ENCODE results near the gene P3H3. TPM values are rescaled to one million over a fixed set of nuclear protein-coding genes. Genes with fewer than 3 reads are reported as not detected.

P3H3 gene
- total RNA-seq, 2 experiments from 2014 or later, result 0.18 to 0.68 TPM

DNA sequence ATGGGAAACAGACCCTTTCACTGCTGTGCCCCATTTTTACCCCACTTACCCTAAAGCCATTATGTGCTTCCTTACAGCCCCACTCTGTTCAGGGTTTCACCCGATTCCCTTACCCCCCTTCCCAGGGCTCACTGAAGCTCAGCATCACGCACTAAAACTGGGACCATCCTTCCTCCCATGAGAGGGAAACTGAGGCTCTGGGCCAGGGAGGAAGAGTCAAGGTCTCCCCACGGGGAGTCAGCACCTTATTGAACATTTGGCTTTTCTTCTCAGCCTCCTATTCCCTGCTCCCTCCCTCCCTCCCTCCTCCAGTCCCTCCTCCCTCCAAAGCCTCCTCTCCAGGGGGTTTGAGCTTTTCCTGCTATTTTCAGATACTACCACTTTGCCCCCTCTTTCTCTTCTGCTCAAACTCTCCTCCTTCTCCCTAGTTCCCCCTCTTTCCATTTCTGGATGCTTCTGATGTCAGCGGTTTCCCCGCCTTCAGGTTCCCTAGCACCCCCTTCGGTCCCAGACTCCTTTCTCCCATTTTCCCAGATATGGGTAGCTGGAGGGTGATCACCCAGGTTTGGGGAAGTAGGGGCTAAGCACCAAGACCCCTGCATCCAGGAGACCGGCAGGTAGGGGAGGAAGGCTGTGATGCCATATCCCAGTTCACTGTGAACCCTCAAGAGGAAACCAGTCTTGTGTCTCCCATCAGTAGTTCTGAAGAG lies 5.6 kb upstream of the P3H3 start:
- DNase-seq, result no peak
- Mint-ChIP-seq H3K9me3 (no peaks in the 10 kb centered on the region), H3K36me3 (ENCODE audit: low read depth) (peaks cover 24% of the 10 kb centered on the region), H3K27ac (no peak overlapping the region), H3K27me3 (peaks cover 51% of the 10 kb centered on the region), H3K4me1 (peaks cover 21% of the 10 kb centered on the region), H3K4me3 (no peak overlapping the region)
- ChIA-PET POLR2A (interaction anchor here (0.7 to 7.2 kb wide), 6 partner anchors 11 to 69 kb away, joined by 3 to 33 read pairs (median 4); partner anchors contain the start of genes CDCA3, MLF2 and USP5), CTCF (interaction anchor here (0.5 to 4.9 kb wide), 7 partner anchors 9 to 202 kb away, joined by 3 to 48 read pairs (median 4); partner anchors contain the start of gene MLF2)

DNA sequence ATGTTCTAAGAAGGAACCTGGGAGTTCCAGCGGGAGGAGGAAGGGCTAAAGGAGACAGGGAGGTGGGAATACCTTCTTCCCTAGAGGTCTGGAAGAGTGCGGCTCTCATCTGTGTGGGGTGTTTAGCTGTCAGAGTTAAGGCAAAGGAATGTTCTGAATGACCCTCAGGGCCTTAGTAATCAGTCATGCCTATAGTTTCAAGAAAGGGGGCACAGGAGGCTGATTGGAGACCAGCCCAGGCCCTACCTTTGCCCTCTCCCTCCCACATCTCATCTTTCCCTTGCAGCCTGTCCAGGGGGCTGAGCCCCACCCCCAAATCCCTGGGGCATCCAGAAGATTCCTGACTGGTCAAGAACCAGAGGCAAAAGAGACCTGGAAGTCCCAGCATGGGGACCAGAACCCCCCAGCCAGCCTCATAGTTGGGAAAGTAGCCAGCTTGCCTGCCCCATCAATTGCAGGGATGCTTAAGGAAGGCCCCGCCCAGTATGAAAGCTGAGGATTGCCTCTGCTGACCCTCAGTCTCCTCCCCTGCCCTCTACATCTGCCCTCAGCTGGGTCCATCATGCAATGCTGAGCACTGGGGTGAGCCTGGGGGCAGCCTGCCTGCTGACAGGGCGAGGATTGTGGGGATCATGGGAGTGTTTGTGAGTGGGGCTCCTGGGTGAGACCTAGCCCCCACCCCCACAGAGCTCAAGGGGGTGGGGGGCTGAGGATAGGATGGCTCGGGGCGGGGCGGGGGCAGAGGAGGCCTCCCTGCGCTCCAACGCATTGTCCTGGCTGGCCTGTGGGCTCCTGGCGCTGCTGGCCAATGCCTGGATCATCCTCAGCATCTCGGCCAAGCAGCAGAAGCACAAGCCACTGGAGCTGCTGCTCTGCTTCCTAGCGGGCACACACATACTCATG lies 4.8 kb upstream of the P3H3 start:
- Mint-ChIP-seq H3K27me3 (peaks cover 54% of the 10 kb centered on the region), H3K9me3 (no peaks in the 10 kb centered on the region), H3K36me3 (ENCODE audit: low read depth) (peaks cover 15% of the 10 kb centered on the region), H3K27ac (no peak overlapping the region), H3K4me3 (no peak overlapping the region), H3K4me1 (peaks cover 23% of the 10 kb centered on the region)
- ChIA-PET POLR2A (interaction anchor here (1.1 to 7.2 kb wide), 3 partner anchors 10 to 70 kb away, joined by 3 to 33 read pairs (median 5); partner anchors contain the start of gene MLF2), CTCF (interaction anchor here (1.0 to 4.9 kb wide), 6 partner anchors 10 to 253 kb away, joined by 4 to 48 read pairs (median 4); partner anchors contain the start of genes MLF2 and PTMS)
- no peak for DNase-seq

GRCh38 chr12:6824085-6824775 lies 4.0 kb upstream of the P3H3 start:
- Mint-ChIP-seq H3K27me3 (peaks cover 60% of the 10 kb centered on the region), H3K4me3 (no peak overlapping the region), H3K36me3 (ENCODE audit: low read depth) (peaks cover 11% of the 10 kb centered on the region), H3K27ac (no peak overlapping the region), H3K9me3 (no peaks in the 10 kb centered on the region), H3K4me1 (peaks cover 28% of the 10 kb centered on the region)
- no peak for DNase-seq
- ChIA-PET POLR2A (interaction anchor here (1.4 to 7.2 kb wide), 2 partner anchors 13 to 71 kb away, joined by 5 to 33 read pairs; partner anchors contain the start of gene MLF2), CTCF (interaction anchor here (0.8 to 4.9 kb wide), 14 partner anchors 11 to 256 kb away, joined by 3 to 48 read pairs (median 4); partner anchors contain the start of genes CD4, MLF2, NOP2 and PTMS)

- no peak for DNase-seq
- CTCF ChIA-PET, result interaction anchor here (0.8 to 4.9 kb wide), 18 partner anchors 11 to 257 kb away, joined by 3 to 48 read pairs (median 4); partner anchors contain the start of genes CD4, CDCA3, MLF2 and NOP2
- Mint-ChIP-seq H3K36me3 (ENCODE audit: low read depth) (peaks cover 3% of the 10 kb centered on the region), H3K27me3 (peaks cover 67% of the 10 kb centered on the region), H3K4me3 (no peak overlapping the region), H3K27ac (no peak overlapping the region), H3K9me3 (no peaks in the 10 kb centered on the region), H3K4me1 (peaks cover 29% of the 10 kb centered on the region)
- POLR2A ChIA-PET, result interaction anchor here (0.6 to 7.2 kb wide), 5 partner anchors 10 to 72 kb away, joined by 3 to 33 read pairs (median 4); partner anchors contain the start of gene MLF2
These were observed 3.3 kb upstream of the P3H3 start for GRCh38 chr12:6824901-6825381.

- Mint-ChIP-seq H3K27ac (no peak overlapping the region), H3K4me1 (peaks cover 27% of the 10 kb centered on the region), H3K9me3 (no peaks in the 10 kb centered on the region), H3K27me3 (peaks cover 72% of the 10 kb centered on the region), H3K4me3 (no peak overlapping the region), H3K36me3 (ENCODE audit: low read depth) (peaks cover 2% of the 10 kb centered on the region)
- peak; percentile 84 for DNase-seq
- ChIA-PET POLR2A (interaction anchor here (0.6 to 7.2 kb wide), 4 partner anchors 11 to 72 kb away, joined by 3 to 33 read pairs (median 4); partner anchors contain the start of gene MLF2), CTCF (interaction anchor here (0.6 to 4.9 kb wide), 23 partner anchors 10 to 344 kb away, joined by 3 to 48 read pairs (median 3); partner anchors contain the start of genes CD4, CDCA3, COPS7A and MLF2)
These were observed 2.6 kb upstream of the P3H3 start for GRCh38 chr12:6825398-6826124.

GRCh38 chr12:6826125-6826733 lies 2.0 kb upstream of the P3H3 start:
- DNase-seq, result no peak
- POLR2A ChIA-PET, result interaction anchor here (1.2 to 7.2 kb wide), 3 partner anchors 12 to 73 kb away, joined by 3 to 33 read pairs (median 4); partner anchors contain the start of gene MLF2

DNA sequence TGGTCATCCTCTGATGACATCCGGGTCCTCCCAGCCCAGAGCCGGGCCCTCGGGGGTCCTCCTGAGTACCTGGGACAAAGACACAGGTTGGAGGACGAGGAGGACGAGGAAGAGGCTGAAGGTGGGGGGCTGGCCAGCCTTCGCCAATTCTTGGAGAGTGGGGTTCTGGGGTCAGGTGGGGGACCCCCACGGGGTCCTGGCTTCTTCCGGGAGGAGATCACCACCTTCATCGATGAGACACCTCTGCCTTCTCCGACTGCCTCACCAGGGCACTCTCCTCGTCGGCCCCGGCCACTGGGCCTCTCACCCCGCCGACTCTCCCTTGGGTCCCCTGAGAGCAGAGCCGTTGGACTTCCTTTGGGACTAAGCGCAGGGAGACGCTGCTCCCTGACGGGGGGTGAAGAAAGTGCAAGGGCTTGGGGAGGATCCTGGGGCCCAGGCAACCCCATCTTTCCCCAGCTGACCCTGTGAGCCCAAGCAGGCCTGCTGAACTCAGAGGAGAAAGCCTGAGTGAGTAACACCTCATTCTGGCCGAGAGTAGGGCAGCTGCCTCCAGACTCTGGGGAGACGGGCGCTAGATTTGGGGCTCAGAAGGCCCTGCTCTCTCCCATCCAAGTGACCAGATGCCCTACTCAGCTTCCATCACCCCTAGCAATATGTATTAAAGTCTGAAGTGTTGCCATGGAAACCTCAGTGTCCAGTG lies 1.3 kb upstream of the P3H3 start:
- peaks cover 80% of the 10 kb centered on the region for H3K27me3 Mint-ChIP-seq
- no peaks in the 10 kb centered on the region for H3K36me3 Mint-ChIP-seq (ENCODE audit: low read depth)
- CTCF ChIA-PET, result interaction anchor here (0.6 to 4.9 kb wide), 12 partner anchors 9 to 205 kb away, joined by 3 to 48 read pairs (median 3); partner anchors contain the start of genes CD4, COPS7A, MLF2 and SPSB2
- H3K9me3 Mint-ChIP-seq, result no peaks in the 10 kb centered on the region
- H3K4me1 Mint-ChIP-seq, result peaks cover 20% of the 10 kb centered on the region
- no peak for DNase-seq
- POLR2A ChIA-PET, result interaction anchor here (1.4 to 7.2 kb wide), 5 partner anchors 13 to 74 kb away, joined by 3 to 33 read pairs (median 7); partner anchors contain the start of genes CDCA3, GNB3, MLF2 and USP5
- H3K4me3 Mint-ChIP-seq, result peak overlapping the region; percentile 10
- no peak overlapping the region for H3K27ac Mint-ChIP-seq

More at GRCh38 chr12:6826125-6826733, 2.0 kb upstream of the P3H3 start:
- CTCF ChIA-PET, result interaction anchor here (0.6 to 4.9 kb wide), 17 partner anchors 9 to 344 kb away, joined by 3 to 48 read pairs (median 4); partner anchors contain the start of genes CD4, CDCA3, COPS7A and MLF2
- Mint-ChIP-seq H3K4me1 (peaks cover 22% of the 10 kb centered on the region), H3K27me3 (peaks cover 75% of the 10 kb centered on the region), H3K27ac (no peak overlapping the region), H3K9me3 (no peaks in the 10 kb centered on the region), H3K4me3 (no peak overlapping the region), H3K36me3 (ENCODE audit: low read depth) (no peaks in the 10 kb centered on the region)

GRCh38 chr12:6827437-6827911 lies 733 bp upstream of the P3H3 start:
- POLR2A ChIA-PET, result interaction anchor here (1.4 to 7.2 kb wide), 4 partner anchors 12 to 74 kb away, joined by 3 to 33 read pairs (median 14); partner anchors contain the start of genes CDCA3, GNB3, MLF2 and USP5
- H3K4me3 Mint-ChIP-seq, result peak overlapping the region; percentile 10
- no peaks in the 10 kb centered on the region for H3K36me3 Mint-ChIP-seq (ENCODE audit: low read depth)
- CTCF ChIA-PET, result interaction anchor here (0.7 to 1.4 kb wide), 3 partner anchors 17 to 106 kb away, joined by 3 read pairs; no protein-coding TSS in a partner anchor
- DNase-seq, result peak; percentile 55
- H3K27ac Mint-ChIP-seq, result no peak overlapping the region
- no peaks in the 10 kb centered on the region for H3K9me3 Mint-ChIP-seq
- peaks cover 77% of the 10 kb centered on the region for H3K27me3 Mint-ChIP-seq
- peaks cover 18% of the 10 kb centered on the region for H3K4me1 Mint-ChIP-seq

- DNase-seq, result no peak
- POLR2A ChIA-PET, result interaction anchor here (1.0 to 7.2 kb wide), 6 partner anchors 11 to 105 kb away, joined by 3 to 33 read pairs (median 10); partner anchors contain the start of genes CDCA3, COPS7A, GNB3 and MLF2
- peaks cover 18% of the 10 kb centered on the region for H3K4me1 Mint-ChIP-seq
These were observed 751 bp downstream of the P3H3 start for GRCh38 chr12:6828781-6829535.

More at GRCh38 chr12:6828781-6829535, 751 bp downstream of the P3H3 start:
- Mint-ChIP-seq H3K27ac (no peak overlapping the region), H3K4me3 (peak overlapping the region; percentile 72), H3K36me3 (ENCODE audit: low read depth) (no peaks in the 10 kb centered on the region), H3K27me3 (peaks cover 70% of the 10 kb centered on the region), H3K9me3 (no peaks in the 10 kb centered on the region)
- CTCF ChIA-PET, result interaction anchor here (0.8 to 1.4 kb wide), 5 partner anchors 20 to 137 kb away, joined by 3 to 4 read pairs (median 3); partner anchors contain the start of gene SPSB2

Data from activated CD4-positive, alpha-beta memory T cell treated with anti-CD3 and anti-CD28 coated beads, Interleukin-2, amount 10 ng/mL, durations not matched to agents 7 days and 5 days (primary cell).